Karpas-422 (cell line): ENCODE measurements around the gene SUMF1. TPM values are rescaled to one million over a fixed set of nuclear protein-coding genes. Genes with fewer than 3 reads are reported as not detected.
A peak's percentile ranks its signal among the peaks of the same experiment; 100 is the strongest.
"Not testable (repeated sequence)": the region's sequence is repeated elsewhere in the genome, so short reads cannot be mapped to it uniquely, and the experiment has no call there.

Experiments
- DNase-seq: peaks from one replicate; pipeline ENCODE4 v3.0.0-alpha.2; 2015
- H2AFZ ChIP-seq: fragments of 200-600 bp; sonication (generic); 2 replicates; pipeline ENCODE4 v1.6.1; 2014; ENCODE audit warnings: antibody characterized with exemption, low read length, mixed read lengths
- H3K27ac ChIP-seq: fragments of 200-600 bp; sonication (generic); 2 replicates; pipeline ENCODE4 v1.5.1; 2014; ENCODE audit warnings: mild to moderate bottlenecking, low read length, moderate library complexity
- H3K27me3 ChIP-seq: fragments of 200-600 bp; sonication (generic); 2 replicates; pipeline ENCODE4 v1.6.1; 2014; ENCODE audit warnings: low read length, mixed read lengths
- H3K36me3 ChIP-seq: fragments of 200-600 bp; sonication (generic); 2 replicates; pipeline ENCODE4 v1.6.1; 2014; ENCODE audit warnings: low read length, mixed read lengths; ENCODE audit not compliant: insufficient read depth
- H3K4me1 ChIP-seq: fragments of 200-600 bp; sonication (generic); 2 replicates; pipeline ENCODE4 v1.6.1; 2014; ENCODE audit warnings: mild to moderate bottlenecking, low read length, mixed read lengths
- H3K4me2 ChIP-seq: fragments of 200-600 bp; sonication (generic); 2 replicates; pipeline ENCODE4 v1.6.1; 2014; ENCODE audit warnings: low read length, low read depth, mild to moderate bottlenecking; ENCODE audit not compliant: poor library complexity, severe bottlenecking
- H3K4me3 ChIP-seq: fragments of 200-600 bp; sonication (generic); 2 replicates; pipeline ENCODE4 v1.5.1; 2014; ENCODE audit warnings: mild to moderate bottlenecking, antibody characterized with exemption, low read length, mixed read lengths
- H3K79me2 ChIP-seq: fragments of 200-600 bp; sonication (generic); 2 replicates; pipeline ENCODE4 v1.6.1; 2014; ENCODE audit warnings: mild to moderate bottlenecking, low read length, mixed read lengths
- H3K9ac ChIP-seq: fragments of 200-600 bp; sonication (generic); 2 replicates; pipeline ENCODE4 v1.6.0; 2014; ENCODE audit warnings: low read length
- H3K9me2 ChIP-seq: fragments of 200-600 bp; sonication (generic), shearing (Covaris generic); replicated peaks from 2 replicates; pipeline ENCODE4 v1.6.0; 2014; ENCODE audit warnings: mild to moderate bottlenecking, low read length, moderate library complexity; ENCODE audit not compliant: insufficient read depth
- H3K9me3 ChIP-seq: fragments of 300-700, 200-600 bp; sonication (generic); 2 replicates; pipeline ENCODE4 v1.6.1; 2014; ENCODE audit warnings: low read length, mixed read lengths
- H4K20me1 ChIP-seq: fragments of 200-600 bp; sonication (generic); 2 replicates; pipeline ENCODE4 v1.6.1; 2014; ENCODE audit warnings: mild to moderate bottlenecking, antibody characterized with exemption, low read length, low read depth; ENCODE audit not compliant: insufficient read depth
- total RNA-seq: library from RNA; depleted of rRNA; stranded (reverse); fragments of >200 nt; shearing (Covaris generic); gene quantifications from 2 replicates; pipeline ENCODE4 v1.2.3, GENCODE V29; 2014; ENCODE audit warnings: low replicate concordance

The SUMF1 gene
- total RNA-seq, 1 experiment from 2014 or later = 13.5 TPM

DNA sequence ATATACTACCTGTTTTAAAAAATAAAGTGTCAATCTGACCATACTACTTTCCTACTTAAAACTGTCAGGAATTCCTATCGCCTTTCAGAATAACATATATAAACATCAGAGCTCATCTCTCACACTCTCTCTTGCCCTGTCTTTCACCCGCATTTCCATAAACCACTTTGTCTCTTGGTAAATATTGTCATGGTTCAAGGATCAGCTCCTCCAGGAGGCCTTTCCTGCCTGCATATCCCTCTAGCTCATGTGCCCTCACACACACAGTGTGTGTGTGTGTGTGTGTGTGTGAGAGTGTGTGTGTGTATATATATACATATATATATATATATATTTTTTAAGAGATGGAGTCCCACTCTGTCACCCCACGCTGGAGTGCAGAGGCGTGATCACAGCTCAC is 6.7 kb downstream of the SUMF1 start:
- no peaks in the 10 kb centered on the region for H3K4me1 ChIP-seq
- no peak for DNase-seq
- H3K9ac ChIP-seq = no peak overlapping the region
- no peaks in the 10 kb centered on the region for H3K36me3 ChIP-seq
- peaks cover 3% of the 10 kb centered on the region; the same call in 1 of the 2 replicates for H3K9me3 ChIP-seq
- H3K27ac ChIP-seq = no peak overlapping the region
- no peak overlapping the region for H3K4me3 ChIP-seq
- H4K20me1 ChIP-seq = no peaks in the 10 kb centered on the region
- H3K27me3 ChIP-seq = no peaks in the 10 kb centered on the region
- no peaks in the 10 kb centered on the region for H3K9me2 ChIP-seq
- H3K4me2 ChIP-seq = no peak overlapping the region
- no peaks in the 10 kb centered on the region for H3K79me2 ChIP-seq
- no peak overlapping the region for H2AFZ ChIP-seq

DNA sequence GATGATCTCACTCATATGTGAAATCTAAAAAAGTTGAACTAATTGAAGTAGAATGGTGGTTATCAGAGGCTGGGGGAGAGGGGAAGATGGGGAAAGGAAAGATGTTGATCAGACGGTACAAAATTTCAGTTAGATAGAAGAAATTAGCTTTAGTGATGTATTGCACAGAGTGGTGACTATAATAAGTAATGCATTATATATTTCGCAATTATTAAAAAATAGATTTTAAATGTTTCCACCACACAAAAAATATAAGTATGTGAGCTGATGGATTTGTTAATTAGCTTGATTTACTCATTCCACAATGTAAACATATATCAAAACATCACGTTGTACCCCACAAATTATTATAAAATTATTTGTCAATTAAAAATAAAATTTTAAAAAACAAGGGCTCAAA is 8.1 kb downstream of the SUMF1 start:
- no peak overlapping the region for H3K27ac ChIP-seq
- no peaks in the 10 kb centered on the region for H3K79me2 ChIP-seq
- DNase-seq = no peak
- H3K4me2 ChIP-seq = no peak overlapping the region
- peaks cover 7% of the 10 kb centered on the region for H3K4me1 ChIP-seq
- no peak overlapping the region for H2AFZ ChIP-seq
- H3K9me2 ChIP-seq = no peaks in the 10 kb centered on the region
- peaks cover 3% of the 10 kb centered on the region; the same call in 1 of the 2 replicates for H3K9me3 ChIP-seq
- H3K27me3 ChIP-seq = no peaks in the 10 kb centered on the region
- H4K20me1 ChIP-seq = no peaks in the 10 kb centered on the region
- H3K4me3 ChIP-seq = no peak overlapping the region
- no peaks in the 10 kb centered on the region for H3K36me3 ChIP-seq
- H3K9ac ChIP-seq = no peak overlapping the region

GRCh38 chr3:4456780-4457179 is 10.3 kb downstream of the SUMF1 start:
- H3K4me2 ChIP-seq, H3K4me3 ChIP-seq, H3K4me1 ChIP-seq, H3K27ac ChIP-seq, H3K36me3 ChIP-seq, DNase-seq, H2AFZ ChIP-seq, H3K79me2 ChIP-seq, H3K9ac ChIP-seq, H3K9me3 ChIP-seq, H4K20me1 ChIP-seq, H3K9me2 ChIP-seq, H3K27me3 ChIP-seq: not testable (repeated sequence)

GRCh38 chr3:4454142-4454541 is 12.9 kb downstream of the SUMF1 start:
- no peak for DNase-seq

DNA sequence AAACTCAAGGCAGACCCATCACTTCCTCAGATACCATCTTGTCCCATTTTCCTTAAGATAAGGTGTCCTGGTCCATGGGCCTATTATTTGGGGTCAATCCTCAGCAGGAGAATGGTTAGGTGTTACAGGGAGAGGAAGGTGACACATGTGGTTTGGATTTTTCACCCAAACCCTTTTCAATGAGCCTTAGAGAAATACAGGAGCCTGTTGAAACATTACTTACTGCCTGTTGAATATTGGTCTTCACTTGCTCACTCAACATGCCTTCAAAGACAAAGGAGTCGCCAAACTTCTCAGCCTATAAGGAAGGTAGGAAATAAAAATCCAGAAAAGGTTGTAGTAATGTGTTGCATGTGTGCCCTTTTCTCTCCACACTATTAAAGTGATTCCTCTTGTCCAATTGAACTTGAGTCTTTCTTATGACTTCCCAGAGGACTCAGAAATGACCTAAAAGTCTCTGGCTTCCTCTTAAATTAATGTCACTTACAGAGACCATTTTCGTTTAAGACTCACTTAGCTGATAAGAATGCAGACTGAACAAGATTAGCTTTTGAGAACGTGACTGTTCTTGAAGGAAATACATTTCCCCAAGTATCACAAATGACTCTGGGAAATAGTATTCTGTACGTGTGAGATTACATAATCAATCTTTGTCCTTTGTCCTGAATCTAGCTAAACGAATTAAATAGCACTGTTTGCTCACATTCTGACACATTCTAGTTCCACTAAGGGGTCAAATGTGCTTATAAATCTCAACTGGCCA is 17.8 kb downstream of the SUMF1 start:
- Histone ChIP-seq H3K27ac (no peak overlapping the region), H3K4me3 (no peak overlapping the region), H3K9me2 (no peaks in the 10 kb centered on the region), H3K36me3 (no peaks in the 10 kb centered on the region), H3K79me2 (no peaks in the 10 kb centered on the region), H3K27me3 (no peaks in the 10 kb centered on the region), H3K9ac (no peak overlapping the region), H2AFZ (no peak overlapping the region), H4K20me1 (no peaks in the 10 kb centered on the region), H3K4me1 (peaks cover 17% of the 10 kb centered on the region), H3K9me3 (no peaks in the 10 kb centered on the region), H3K4me2 (no peak overlapping the region)
- no peak for DNase-seq

More at GRCh38 chr3:4454142-4454541, 12.9 kb downstream of the SUMF1 start:
- no peak overlapping the region for H3K27ac ChIP-seq
- H3K9ac ChIP-seq = no peak overlapping the region
- H3K9me2 ChIP-seq = no peaks in the 10 kb centered on the region
- peaks cover 10% of the 10 kb centered on the region for H3K4me1 ChIP-seq
- H2AFZ ChIP-seq = no peak overlapping the region
- H3K9me3 ChIP-seq = peaks cover 3% of the 10 kb centered on the region; the same call in 1 of the 2 replicates
- H3K4me3 ChIP-seq = no peak overlapping the region
- H4K20me1 ChIP-seq = no peaks in the 10 kb centered on the region
- H3K27me3 ChIP-seq = no peaks in the 10 kb centered on the region
- H3K79me2 ChIP-seq = no peaks in the 10 kb centered on the region
- no peaks in the 10 kb centered on the region for H3K36me3 ChIP-seq
- H3K4me2 ChIP-seq = no peak overlapping the region

GRCh38 chr3:4448187-4448586 is 18.9 kb downstream of the SUMF1 start:
- Histone ChIP-seq H3K4me3 (no peak overlapping the region), H3K27me3 (no peaks in the 10 kb centered on the region), H3K36me3 (no peaks in the 10 kb centered on the region), H3K9me3 (no peaks in the 10 kb centered on the region), H2AFZ (no peak overlapping the region), H4K20me1 (no peaks in the 10 kb centered on the region), H3K79me2 (no peaks in the 10 kb centered on the region), H3K9ac (no peak overlapping the region), H3K27ac (no peak overlapping the region), H3K4me2 (no peak overlapping the region), H3K4me1 (peaks cover 12% of the 10 kb centered on the region), H3K9me2 (no peaks in the 10 kb centered on the region)
- no peak for DNase-seq

GRCh38 chr3:4447295-4447999 is 19.6 kb downstream of the SUMF1 start:
- peaks cover 12% of the 10 kb centered on the region for H3K4me1 ChIP-seq
- H3K4me2 ChIP-seq = no peak overlapping the region
- no peaks in the 10 kb centered on the region for H3K79me2 ChIP-seq
- no peaks in the 10 kb centered on the region for H3K36me3 ChIP-seq
- no peaks in the 10 kb centered on the region for H3K9me2 ChIP-seq
- H4K20me1 ChIP-seq = no peaks in the 10 kb centered on the region
- no peak overlapping the region for H3K9ac ChIP-seq
- no peaks in the 10 kb centered on the region for H3K9me3 ChIP-seq
- DNase-seq = no peak
- H3K27me3 ChIP-seq = no peaks in the 10 kb centered on the region
- H3K4me3 ChIP-seq = no peak overlapping the region
- H3K27ac ChIP-seq = peak overlapping the region; percentile 49; the same call in 1 of the 2 replicates
- no peak overlapping the region for H2AFZ ChIP-seq

GRCh38 chr3:4440951-4441350 is 26.1 kb downstream of the SUMF1 start:
- H3K27me3 ChIP-seq = no peaks in the 10 kb centered on the region
- no peaks in the 10 kb centered on the region for H3K4me1 ChIP-seq
- no peak overlapping the region for H3K4me2 ChIP-seq
- no peaks in the 10 kb centered on the region for H3K9me2 ChIP-seq
- no peak overlapping the region for H3K9ac ChIP-seq
- H3K9me3 ChIP-seq = no peaks in the 10 kb centered on the region
- H3K36me3 ChIP-seq = no peaks in the 10 kb centered on the region
- H2AFZ ChIP-seq = no peak overlapping the region
- H3K27ac ChIP-seq = no peak overlapping the region
- DNase-seq = no peak
- H4K20me1 ChIP-seq = no peaks in the 10 kb centered on the region
- no peaks in the 10 kb centered on the region for H3K79me2 ChIP-seq
- H3K4me3 ChIP-seq = no peak overlapping the region
